Esophagus muscularis mucosa (tissue), 3 donors: ENCODE measurements around the gene AFAP1.

ENCODE experiments used
- POLR2A ChIP-seq: fragments of 450-650 bp; IDR thresholded peaks from one replicate; pipeline ENCODE4 v1.6.1; 2017; ENCODE audit warnings: antibody characterized with exemption, moderate library complexity, mild to moderate bottlenecking, low read depth
- POLR2AphosphoS5 ChIP-seq, 2 donors: sonication (generic); formaldehyde crosslinking; IDR thresholded peaks; one replicate each; pipeline ENCODE4 v1.6.1; 2017; ENCODE audit warnings: antibody characterized with exemption in 2 of 2
- TF ChIP-seq, protein P1 (sequence below), 3 experiments: fragments of 200-600 bp in 2 of 3; fragments of 450-650 bp in 1 of 3; sonication (generic) in 2 of 3; IDR thresholded peaks; one replicate each; pipeline ENCODE4 v1.5.1; 2017 to 2019; ENCODE audit warnings: antibody characterized with exemption in 3 of 3, mild to moderate bottlenecking in 2 of 3, moderate library complexity in 1 of 3

GRCh38 chr4:7941965-7942496 lies 2.4 kb upstream of the AFAP1 start:
- TF ChIP-seq POLR2AphosphoS5 (IDR thresholded peaks at IDR 0.05) = no peak
- TF ChIP-seq, protein P1, sequence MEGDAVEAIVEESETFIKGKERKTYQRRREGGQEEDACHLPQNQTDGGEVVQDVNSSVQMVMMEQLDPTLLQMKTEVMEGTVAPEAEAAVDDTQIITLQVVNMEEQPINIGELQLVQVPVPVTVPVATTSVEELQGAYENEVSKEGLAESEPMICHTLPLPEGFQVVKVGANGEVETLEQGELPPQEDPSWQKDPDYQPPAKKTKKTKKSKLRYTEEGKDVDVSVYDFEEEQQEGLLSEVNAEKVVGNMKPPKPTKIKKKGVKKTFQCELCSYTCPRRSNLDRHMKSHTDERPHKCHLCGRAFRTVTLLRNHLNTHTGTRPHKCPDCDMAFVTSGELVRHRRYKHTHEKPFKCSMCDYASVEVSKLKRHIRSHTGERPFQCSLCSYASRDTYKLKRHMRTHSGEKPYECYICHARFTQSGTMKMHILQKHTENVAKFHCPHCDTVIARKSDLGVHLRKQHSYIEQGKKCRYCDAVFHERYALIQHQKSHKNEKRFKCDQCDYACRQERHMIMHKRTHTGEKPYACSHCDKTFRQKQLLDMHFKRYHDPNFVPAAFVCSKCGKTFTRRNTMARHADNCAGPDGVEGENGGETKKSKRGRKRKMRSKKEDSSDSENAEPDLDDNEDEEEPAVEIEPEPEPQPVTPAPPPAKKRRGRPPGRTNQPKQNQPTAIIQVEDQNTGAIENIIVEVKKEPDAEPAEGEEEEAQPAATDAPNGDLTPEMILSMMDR (IDR thresholded peaks at IDR 0.05) = no peak
- TF ChIP-seq POLR2A = no peak
